ENCODE measurements around the gene MANBA.

MANBA gene

DNA sequence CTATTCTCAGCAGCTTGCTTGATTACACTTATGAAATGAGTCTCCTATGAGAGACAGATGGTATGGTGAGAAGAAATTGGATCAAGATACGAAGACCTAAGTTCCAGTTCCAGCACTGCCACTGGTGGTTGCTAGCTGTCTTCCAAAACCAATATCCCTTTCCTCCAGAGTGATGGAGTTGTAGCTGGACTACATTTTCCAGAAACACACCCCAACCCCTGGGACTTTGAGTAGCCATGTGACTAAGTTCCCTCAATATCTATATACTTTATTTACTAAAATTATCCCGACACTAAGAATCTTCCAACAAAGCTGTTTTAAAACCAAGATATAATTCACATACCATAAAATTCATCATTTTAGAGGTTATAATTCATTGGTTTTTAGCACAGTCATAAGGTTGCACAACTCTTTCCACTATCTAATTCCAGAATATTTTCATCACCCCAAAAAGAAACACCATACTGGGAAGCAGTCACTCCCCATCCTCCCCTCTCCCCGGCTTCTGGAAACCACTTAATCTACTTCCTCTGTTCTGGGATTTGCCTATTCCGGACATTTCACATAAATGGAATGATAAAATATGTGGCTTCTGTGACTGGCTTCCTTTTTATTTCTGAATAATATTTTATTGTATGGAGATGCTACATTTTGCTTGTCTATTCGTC lies 118.0 kb downstream of the MANBA start:
- DNase-seq (ENCODE audit: low spot score): no peak
- TF ChIP-seq, protein P1, sequence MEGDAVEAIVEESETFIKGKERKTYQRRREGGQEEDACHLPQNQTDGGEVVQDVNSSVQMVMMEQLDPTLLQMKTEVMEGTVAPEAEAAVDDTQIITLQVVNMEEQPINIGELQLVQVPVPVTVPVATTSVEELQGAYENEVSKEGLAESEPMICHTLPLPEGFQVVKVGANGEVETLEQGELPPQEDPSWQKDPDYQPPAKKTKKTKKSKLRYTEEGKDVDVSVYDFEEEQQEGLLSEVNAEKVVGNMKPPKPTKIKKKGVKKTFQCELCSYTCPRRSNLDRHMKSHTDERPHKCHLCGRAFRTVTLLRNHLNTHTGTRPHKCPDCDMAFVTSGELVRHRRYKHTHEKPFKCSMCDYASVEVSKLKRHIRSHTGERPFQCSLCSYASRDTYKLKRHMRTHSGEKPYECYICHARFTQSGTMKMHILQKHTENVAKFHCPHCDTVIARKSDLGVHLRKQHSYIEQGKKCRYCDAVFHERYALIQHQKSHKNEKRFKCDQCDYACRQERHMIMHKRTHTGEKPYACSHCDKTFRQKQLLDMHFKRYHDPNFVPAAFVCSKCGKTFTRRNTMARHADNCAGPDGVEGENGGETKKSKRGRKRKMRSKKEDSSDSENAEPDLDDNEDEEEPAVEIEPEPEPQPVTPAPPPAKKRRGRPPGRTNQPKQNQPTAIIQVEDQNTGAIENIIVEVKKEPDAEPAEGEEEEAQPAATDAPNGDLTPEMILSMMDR (IDR thresholded peaks at IDR 0.05; ENCODE audit: borderline replicate concordance, control extremely low read depth, extremely low read depth, insufficient read depth, missing control alignments): no peak
- in situ Hi-C loops (cut with MboI; ENCODE audit: low sequenced_read_pairs, unreplicated experiment): no loop called here

DNA sequence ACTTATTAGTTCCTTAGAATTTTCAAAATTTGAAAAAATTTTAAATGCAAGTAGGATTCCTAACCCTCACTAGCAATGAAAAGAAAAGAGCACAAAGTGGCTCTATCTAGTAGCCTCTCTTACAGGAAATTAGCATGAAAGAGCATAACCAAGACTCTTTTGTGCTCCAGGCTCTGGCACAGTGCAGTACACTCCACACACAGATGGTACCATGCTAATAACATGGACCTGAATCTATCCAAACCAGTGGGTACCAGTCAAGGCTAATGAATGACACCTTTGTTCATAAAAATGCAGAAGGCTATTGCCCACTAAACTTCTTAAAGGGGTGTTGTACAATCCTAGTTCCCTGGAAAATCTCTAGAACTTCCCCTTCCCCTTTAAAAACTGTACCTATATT lies 119.0 kb downstream of the MANBA start:
- no peak for DNase-seq (ENCODE audit: low spot score)
- TF ChIP-seq, protein P1 (IDR thresholded peaks at IDR 0.05; ENCODE audit: borderline replicate concordance, control extremely low read depth, extremely low read depth, insufficient read depth, missing control alignments): no peak
- in situ Hi-C loops (cut with MboI; ENCODE audit: low sequenced_read_pairs, unreplicated experiment): no loop called here

DNA sequence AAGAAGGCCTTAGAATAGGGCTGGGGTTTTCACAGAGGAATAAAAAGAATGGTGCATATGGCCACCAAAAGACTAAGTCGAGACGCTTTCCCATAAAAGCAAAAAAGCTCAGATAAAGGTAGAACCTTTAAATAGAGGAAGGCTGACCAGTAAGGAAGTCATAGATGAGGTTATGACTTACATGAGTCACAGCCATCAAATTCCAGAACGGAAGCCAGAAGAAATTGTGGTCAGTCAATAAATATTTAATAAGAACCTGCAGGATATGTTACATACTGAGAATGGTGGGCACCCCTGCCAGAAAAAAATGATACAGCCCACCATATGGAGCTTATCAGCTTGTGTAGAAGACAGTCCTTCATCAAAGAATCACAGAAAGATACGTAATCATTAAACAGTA lies 120.1 kb downstream of the MANBA start:
- no peak for DNase-seq (ENCODE audit: low spot score)
- in situ Hi-C loops (cut with MboI; ENCODE audit: low sequenced_read_pairs, unreplicated experiment): no loop called here
- TF ChIP-seq, protein P1 (IDR thresholded peaks at IDR 0.05; ENCODE audit: borderline replicate concordance, control extremely low read depth, extremely low read depth, insufficient read depth, missing control alignments): no peak

DNA sequence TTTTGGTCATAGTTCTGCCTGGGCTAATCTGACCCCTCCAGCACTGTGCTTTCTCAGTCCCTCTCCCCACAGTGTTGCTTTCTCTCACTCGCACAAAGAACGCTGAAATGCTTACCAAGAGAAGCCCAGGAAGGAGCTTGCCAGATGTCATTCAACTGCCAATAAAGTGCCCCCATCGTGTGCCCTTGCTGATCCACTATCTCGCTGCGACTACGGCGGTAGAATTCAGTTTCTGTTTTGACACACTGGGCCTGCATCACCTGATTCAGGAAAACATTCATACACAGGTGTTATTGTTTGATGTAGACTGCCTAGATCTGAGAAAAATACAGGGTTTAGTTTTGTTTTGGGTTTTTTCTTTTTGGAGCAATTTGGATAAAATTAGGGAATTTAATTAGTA lies 121.2 kb downstream of the MANBA start:
- DNase-seq (ENCODE audit: low spot score): no peak
- in situ Hi-C loops (cut with MboI; ENCODE audit: low sequenced_read_pairs, unreplicated experiment): no loop called here
- TF ChIP-seq, protein P1 (IDR thresholded peaks at IDR 0.05; ENCODE audit: borderline replicate concordance, control extremely low read depth, extremely low read depth, insufficient read depth, missing control alignments): no peak

DNA sequence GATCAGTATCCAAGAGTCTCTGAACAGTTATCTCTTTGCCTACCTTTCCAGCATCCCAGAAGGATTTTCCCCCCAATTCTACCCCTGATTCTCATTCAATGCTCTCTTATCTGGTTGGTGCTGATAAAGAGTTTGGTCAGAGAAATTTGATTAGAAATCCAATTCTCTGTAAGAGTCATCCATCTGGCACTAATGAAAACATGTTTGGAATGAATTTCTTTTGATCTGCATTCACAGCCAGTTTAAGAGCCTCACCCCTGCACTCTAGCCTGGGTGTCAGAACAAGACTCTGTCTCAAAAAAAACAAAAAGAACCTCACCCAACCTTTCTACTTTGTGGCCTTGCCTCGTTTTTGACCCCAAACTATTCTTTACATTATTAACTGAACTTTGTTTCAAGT lies 122.1 kb downstream of the MANBA start:
- in situ Hi-C loops (cut with MboI; ENCODE audit: low sequenced_read_pairs, unreplicated experiment): no loop called here
- DNase-seq (ENCODE audit: low spot score): no peak
- TF ChIP-seq, protein P1 (IDR thresholded peaks at IDR 0.05; ENCODE audit: borderline replicate concordance, control extremely low read depth, extremely low read depth, insufficient read depth, missing control alignments): no peak

DNA sequence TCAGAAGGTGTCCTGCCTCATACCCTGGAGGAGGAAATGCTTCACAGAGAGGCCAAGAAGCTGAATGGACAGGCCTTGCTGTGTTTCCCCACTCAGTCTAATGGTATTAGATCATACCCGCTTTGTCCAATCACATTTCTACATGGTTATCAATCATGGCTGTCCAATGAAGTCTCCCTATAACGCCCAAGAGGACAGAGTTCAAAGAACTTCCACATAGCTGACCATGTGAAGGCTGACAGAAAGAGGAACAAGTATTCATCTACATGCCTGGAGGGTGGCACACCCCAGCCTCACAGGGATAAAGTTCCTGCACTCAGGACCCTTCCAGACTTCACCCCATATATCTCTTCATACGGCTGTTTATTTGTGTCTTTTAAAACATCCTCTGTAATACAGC lies 123.4 kb downstream of the MANBA start:
- TF ChIP-seq, protein P1 (IDR thresholded peaks at IDR 0.05; ENCODE audit: borderline replicate concordance, control extremely low read depth, extremely low read depth, insufficient read depth, missing control alignments): no peak
- DNase-seq (ENCODE audit: low spot score): no peak
- in situ Hi-C loops (cut with MboI; ENCODE audit: low sequenced_read_pairs, unreplicated experiment): no loop called here
